ENCODE measurements around the gene ARHGEF2. TPM values are rescaled to one million over a fixed set of nuclear protein-coding genes. Genes with fewer than 3 reads are reported as not detected.

Gene ARHGEF2
- polyA plus RNA-seq, 2 of the 4 experiments (the other 2 are of a cell fraction), result 21.3 to 67.4 TPM

DNA sequence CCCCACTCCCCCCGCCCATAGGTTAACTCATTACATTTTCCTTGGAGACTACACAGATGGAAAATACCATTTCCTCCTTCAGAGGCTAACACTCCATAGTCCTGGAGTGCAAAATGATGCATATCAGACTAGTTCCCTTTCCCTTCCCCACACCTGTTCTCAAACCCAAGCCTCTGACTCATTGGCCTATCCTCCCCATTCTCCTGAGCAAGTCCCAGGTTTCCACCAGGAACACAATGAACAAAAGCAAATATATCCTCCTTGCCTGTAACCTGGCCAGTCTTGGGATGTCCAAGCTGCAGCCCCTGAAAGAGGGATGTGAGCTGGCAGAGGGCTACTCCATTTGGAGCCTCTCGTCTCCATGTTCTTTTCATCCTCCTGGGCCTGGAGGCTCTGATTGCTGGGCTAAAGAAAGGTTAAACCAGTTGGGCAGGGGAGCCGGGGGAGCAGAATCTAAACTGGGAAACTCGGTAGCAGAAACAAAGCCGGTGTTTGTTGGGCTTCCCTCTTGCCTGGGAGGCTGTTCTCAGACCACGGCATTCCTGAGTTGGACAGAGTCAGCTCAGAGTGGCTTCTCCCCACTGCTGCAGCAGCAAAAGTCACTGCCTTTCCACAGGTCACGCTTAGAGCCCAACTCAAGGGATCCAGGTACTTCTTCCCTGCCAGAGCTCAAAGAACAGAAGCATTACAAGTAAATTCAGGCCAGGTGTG, 28.5 kb upstream of the ARHGEF2 start:
- WGBS (ENCODE audit: missing lambda C conversion rate), result 89% methylated on average over 5 of the region's 7 CpGs

DNA sequence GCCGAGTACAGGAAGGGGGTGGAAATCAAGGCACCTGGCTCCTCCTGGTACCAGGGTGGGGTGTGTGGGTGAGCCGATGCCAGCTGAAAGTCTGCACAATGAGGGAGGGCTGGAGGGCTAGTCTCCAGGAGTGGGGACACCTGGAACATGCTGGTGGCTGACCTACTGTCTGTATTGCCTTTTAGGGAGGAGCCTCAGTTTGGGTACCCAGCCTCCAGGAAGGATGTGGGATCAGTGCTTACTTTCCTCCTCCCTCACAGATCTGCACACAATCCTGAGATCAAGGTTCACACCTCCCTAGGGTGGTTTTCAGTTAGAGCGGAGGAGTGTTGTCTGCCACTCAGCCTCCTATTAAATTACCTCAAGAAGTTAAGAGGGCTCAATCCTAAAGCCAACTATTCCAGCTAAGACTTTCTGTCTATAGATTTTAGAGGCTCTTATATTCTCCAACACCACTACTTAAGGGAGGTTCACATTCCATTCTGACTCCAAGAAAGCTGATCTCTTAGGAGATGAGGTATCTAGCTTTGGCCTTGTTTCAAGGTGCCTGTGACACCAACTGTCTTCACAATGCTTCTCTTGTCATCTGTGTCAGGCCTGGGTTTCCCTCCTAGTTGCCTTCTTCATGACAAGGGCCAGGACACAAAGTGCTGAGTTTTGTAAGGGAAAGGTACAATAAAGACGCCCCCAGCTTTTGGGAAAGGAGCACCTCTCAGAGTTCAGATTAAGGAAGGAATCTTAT, 26.7 kb upstream of the ARHGEF2 start:
- no peak for FAIRE-seq
- H3K4me3 ChIP-seq, result no peak overlapping the region
- POLR2A ChIA-PET, result interaction anchor here (0.8 to 1.1 kb wide), 2 partner anchors 64 to 67 kb away, joined by 3 read pairs; no protein-coding TSS in a partner anchor
- WGBS (ENCODE audit: missing lambda C conversion rate), result 80% methylated on average over 4 of the region's 4 CpGs
- H3K4me2 ChIP-seq, result no peak overlapping the region; the same call in 2 of the 3 replicates
- no peaks in the 10 kb centered on the region for H3K9me3 ChIP-seq
- TF ChIP-seq HOXA7 (CRISPR knock-in tag; IDR thresholded peaks at IDR 0.05) (no peak), TFCP2L1 (CRISPR knock-in tag; IDR thresholded peaks at IDR 0.05) (no peak), RARB (CRISPR knock-in tag; IDR thresholded peaks at IDR 0.05) (no peak), JUN (IDR thresholded peaks at IDR 0.05) (no peak), JUNB (IDR thresholded peaks at IDR 0.05) (no peak), ZFP36 (IDR thresholded peaks at IDR 0.05; ENCODE audit: borderline replicate concordance, partially characterized antibody) (no peak), HOXB13 (CRISPR knock-in tag; IDR thresholded peaks at IDR 0.05; ENCODE audit: low read depth) (no peak)
- TF ChIP-seq, protein P1, sequence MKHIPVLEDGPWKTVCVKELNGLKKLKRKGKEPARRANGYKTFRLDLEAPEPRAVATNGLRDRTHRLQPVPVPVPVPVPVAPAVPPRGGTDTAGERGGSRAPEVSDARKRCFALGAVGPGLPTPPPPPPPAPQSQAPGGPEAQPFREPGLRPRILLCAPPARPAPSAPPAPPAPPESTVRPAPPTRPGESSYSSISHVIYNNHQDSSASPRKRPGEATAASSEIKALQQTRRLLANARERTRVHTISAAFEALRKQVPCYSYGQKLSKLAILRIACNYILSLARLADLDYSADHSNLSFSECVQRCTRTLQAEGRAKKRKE (CRISPR knock-in tag; IDR thresholded peaks at IDR 0.05; ENCODE audit: low read depth), result no peak
- no peak for DNase-seq (ENCODE audit: low read depth in 1 of 2, low spot score in 1 of 2)
- CTCF ChIA-PET, result interaction anchor here (0.6 to 6.6 kb wide), 4 partner anchors 8 to 67 kb away, joined by 4 to 63 read pairs (median 4); no protein-coding TSS in a partner anchor
- no peak for ATAC-seq
- peak overlapping the region in 1 of 2 experiments; percentile 25; a peak in 1 of 6 replicates for H3K27ac ChIP-seq
- H3K4me1 ChIP-seq, result peaks cover 44% of the 10 kb centered on the region

More for the DNA sequence above, 28.5 kb upstream of the ARHGEF2 start:
- Histone ChIP-seq H3K4me3 (no peak overlapping the region), H3K4me2 (no peak overlapping the region), H3K9me3 (no peaks in the 10 kb centered on the region), H3K4me1 (peaks cover 31% of the 10 kb centered on the region), H3K27ac (no peak overlapping the region)
- POLR2A ChIA-PET, result no interaction called here
- CTCF ChIA-PET, result interaction anchor here (1.1 to 2.3 kb wide), 3 partner anchors 39 to 68 kb away, joined by 3 to 12 read pairs (median 5); no protein-coding TSS in a partner anchor
- no peak for ATAC-seq
- no peak for DNase-seq (ENCODE audit: low read depth in 1 of 2, low spot score in 1 of 2)
- TF ChIP-seq CHD2 (IDR thresholded peaks at IDR 0.05; ENCODE audit: low read length, partially characterized antibody) (no peak), HDAC2 (IDR thresholded peaks at IDR 0.05) (no peak), EP300 (IDR thresholded peaks at IDR 0.05) (no peak), POLR2AphosphoS2 (conservative IDR thresholded peaks at IDR 0.05; ENCODE audit: low read length) (no peak), FOXS1 (CRISPR knock-in tag; IDR thresholded peaks at IDR 0.05) (no peak), NPAS2 (CRISPR knock-in tag; IDR thresholded peaks at IDR 0.05; ENCODE audit: borderline replicate concordance) (no peak)
- FAIRE-seq, result no peak

DNA sequence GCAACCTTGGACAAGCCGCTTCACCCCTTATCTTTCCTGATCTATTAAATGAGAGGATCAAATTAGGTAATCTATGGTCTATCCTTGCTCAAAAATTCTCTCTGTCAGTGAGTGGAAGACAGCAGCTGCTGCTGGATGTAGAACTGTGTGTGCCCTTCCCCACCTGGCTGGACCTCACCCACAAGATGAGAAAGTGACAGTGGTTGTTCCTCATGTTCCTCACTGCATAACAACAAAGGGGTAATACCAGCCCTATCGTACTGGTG, 25.5 kb upstream of the ARHGEF2 start:
- 27% methylated on average over 2 of the region's 2 CpGs for WGBS (ENCODE audit: missing lambda C conversion rate)
- no peak for TF ChIP-seq RAD21 (conservative IDR thresholded peaks at IDR 0.05 in 1 of 2, IDR thresholded peaks at IDR 0.05 in 1 of 2)
- TF ChIP-seq, protein P2, sequence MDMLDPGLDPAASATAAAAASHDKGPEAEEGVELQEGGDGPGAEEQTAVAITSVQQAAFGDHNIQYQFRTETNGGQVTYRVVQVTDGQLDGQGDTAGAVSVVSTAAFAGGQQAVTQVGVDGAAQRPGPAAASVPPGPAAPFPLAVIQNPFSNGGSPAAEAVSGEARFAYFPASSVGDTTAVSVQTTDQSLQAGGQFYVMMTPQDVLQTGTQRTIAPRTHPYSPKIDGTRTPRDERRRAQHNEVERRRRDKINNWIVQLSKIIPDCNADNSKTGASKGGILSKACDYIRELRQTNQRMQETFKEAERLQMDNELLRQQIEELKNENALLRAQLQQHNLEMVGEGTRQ (IDR thresholded peaks at IDR 0.05), result no peak
- CTCF ChIA-PET, result interaction anchor here (0.7 to 6.6 kb wide), 8 partner anchors 11 to 181 kb away, joined by 3 to 63 read pairs (median 3); no protein-coding TSS in a partner anchor
- Histone ChIP-seq H3K9me3 (no peaks in the 10 kb centered on the region), H3K4me2 (peak overlapping the region; percentile 67), H3K27ac (peak overlapping the region; percentile 68 to 85), H3K4me3 (peak overlapping the region; percentile 10; the same call in 1 of the 3 replicates), H3K4me1 (peaks cover 43% of the 10 kb centered on the region)
- 0 out of 6 replicates have a peak, but pooled peaks of 1 of the 2 experiments have one; percentile 9 for ATAC-seq
- no peak for DNase-seq (ENCODE audit: low read depth in 1 of 2, low spot score in 1 of 2)
- FAIRE-seq, result no peak
- POLR2A ChIA-PET, result interaction anchor here (1.0 to 1.5 kb wide), 2 partner anchors 20 to 33 kb away, joined by 3 to 8 read pairs; no protein-coding TSS in a partner anchor
